NCI-H226 (cell line): Measurements from ENCODE around the gene CUEDC1.
"Not testable (repeated sequence)": the region's sequence is repeated elsewhere in the genome, so short reads cannot be mapped to it uniquely, and the experiment has no call there.

ENCODE experiments used
- DNase-seq: peaks from one replicate; pipeline ENCODE4 v3.0.0-alpha.2; 2015

CUEDC1 gene

DNA sequence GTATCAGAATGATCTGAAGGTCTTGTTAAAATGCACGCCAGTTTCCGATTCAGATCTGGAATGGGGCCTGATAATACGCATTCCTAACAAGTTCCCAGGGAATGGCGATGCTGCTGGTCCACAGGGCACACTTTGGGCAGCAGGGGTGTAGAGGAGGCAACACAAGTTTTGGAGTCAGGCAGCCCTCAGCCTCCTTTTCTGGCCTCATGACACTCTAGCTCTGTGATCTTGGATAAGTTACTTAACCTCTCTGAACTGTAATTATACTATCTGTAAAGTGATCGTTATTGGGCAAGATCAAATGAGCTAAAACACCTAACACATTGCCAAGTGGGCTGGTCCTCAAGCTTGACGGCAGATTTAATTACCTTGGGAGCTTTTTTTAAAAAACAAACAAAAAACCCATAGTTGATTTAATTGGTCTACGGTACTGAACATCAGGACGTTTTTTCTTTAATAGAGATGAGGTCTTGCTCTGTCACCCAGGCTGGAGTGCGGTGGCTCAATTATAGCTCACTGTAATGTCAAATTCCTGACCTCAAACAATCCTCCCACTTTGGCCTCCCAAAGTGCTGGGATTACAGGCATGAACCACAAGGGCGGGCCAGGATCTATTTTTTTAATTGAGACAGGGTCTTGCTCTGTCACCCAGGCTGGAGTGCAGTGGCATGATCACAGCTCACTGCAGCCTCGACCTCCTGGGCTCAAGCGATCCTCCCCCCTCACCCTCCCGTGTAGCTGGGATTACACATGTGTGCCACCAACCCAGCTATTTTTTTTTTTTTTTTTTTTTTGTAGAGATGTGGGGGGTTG lies 95.4 kb downstream of the CUEDC1 start:
- DNase-seq = no peak

GRCh38 chr17:57858838-57859237 lies 96.4 kb downstream of the CUEDC1 start:
- no peak for DNase-seq

GRCh38 chr17:57856792-57857620 lies 98.2 kb downstream of the CUEDC1 start:
- no peak for DNase-seq

DNA sequence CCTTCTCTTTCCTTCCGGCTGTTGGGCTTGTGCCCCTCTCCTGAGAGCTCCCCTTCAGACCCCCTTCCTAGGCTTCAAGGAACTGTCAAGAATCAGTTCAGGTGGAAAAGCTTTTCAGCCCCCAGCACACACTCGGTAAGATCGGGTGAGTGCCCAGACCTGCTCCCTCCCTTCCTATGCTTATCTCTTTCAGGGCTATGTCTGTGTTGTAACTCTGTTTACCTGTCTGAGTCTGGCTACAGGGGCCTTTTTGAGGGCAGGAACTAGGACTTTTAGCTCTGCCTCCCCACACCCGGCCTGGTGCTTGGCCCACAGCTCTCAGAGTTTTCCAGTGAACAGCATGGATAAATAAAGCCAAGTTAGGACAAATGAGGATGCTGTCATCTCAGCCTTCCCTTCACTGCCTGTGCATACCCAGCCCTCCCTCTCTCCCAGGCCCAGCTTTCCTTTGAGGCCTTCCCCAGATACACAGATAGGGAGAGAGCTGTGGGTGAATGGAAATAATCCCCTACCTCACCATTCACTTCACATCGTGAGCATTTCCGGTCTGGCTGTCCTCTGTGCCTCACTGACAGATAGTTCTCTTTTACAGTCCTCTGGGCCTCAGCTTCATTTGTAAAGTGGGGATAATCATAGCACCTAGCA lies 99.7 kb downstream of the CUEDC1 start:
- no peak for DNase-seq

- no peak for DNase-seq
Measured at GRCh38 chr17:57853695-57854094, 101.5 kb downstream of the CUEDC1 start.

DNA sequence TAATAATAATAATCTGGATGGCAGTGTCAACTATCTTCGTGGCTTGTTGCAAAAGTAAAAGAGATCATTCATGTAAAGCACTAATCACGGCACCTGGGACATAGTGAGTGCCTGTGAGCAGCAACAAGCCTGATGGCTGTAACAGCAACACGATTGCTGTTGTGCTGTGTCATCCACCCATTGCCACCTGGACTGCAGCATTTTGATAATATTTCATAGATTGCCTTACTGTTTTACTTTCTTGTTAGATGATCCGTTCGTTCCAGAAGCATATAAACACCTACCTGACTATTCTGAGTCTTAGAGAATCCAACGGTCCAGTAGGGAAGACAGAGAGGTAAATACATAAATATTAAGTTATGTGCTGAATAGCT lies 102.3 kb downstream of the CUEDC1 start:
- no peak for DNase-seq

GRCh38 chr17:57852092-57852954 lies 102.9 kb downstream of the CUEDC1 start:
- no peak for DNase-seq

GRCh38 chr17:57849874-57850754 lies 105.1 kb downstream of the CUEDC1 start, which contains the start of gene MRPS23:
MRPS23 (minus strand) TSS chr17:57850044; CDS start chr17:57850010, 34 bp downstream.
- DNase-seq = peak; percentile 100

DNA sequence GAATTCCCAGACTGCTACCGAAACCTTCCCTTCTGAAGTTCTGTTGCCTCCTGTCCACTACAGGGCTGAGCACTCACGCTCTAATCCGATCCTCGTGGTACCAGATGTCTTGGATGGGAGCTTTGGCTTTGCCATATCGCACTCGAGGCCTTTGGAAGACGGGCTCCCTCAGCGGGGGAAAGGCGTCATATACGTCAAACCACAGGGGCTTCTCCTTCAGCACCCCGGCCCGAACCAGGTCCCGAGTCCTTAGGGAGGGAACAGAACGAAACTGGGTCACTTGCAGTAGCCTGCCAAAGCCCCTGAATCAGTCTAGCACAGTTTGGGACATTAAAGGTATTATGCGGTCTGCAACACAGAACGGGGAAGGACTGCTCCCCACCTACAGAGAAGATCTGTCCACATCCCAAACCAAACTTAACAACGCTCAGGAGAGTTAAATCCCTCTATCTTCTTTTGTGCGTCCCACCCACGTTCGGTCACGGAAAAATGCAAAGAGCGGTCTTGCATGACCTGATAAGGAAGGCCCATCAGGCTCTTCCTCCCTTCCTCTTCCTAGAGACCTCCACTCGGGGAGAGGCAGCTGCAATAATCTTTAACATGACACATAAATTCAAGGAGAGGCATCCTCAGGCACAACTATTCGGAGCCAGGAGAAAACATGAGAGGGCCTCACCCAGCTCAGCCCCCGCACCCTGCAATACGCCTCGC lies 105.9 kb downstream of the CUEDC1 start:
- DNase-seq = no peak

- DNase-seq = not testable (repeated sequence)
Measured at GRCh38 chr17:57846056-57846945, 108.9 kb downstream of the CUEDC1 start.

- no peak for DNase-seq
Measured at GRCh38 chr17:57842280-57842679, 112.9 kb downstream of the CUEDC1 start.

GRCh38 chr17:57839571-57839923 lies 115.7 kb downstream of the CUEDC1 start:
- no peak for DNase-seq

DNA sequence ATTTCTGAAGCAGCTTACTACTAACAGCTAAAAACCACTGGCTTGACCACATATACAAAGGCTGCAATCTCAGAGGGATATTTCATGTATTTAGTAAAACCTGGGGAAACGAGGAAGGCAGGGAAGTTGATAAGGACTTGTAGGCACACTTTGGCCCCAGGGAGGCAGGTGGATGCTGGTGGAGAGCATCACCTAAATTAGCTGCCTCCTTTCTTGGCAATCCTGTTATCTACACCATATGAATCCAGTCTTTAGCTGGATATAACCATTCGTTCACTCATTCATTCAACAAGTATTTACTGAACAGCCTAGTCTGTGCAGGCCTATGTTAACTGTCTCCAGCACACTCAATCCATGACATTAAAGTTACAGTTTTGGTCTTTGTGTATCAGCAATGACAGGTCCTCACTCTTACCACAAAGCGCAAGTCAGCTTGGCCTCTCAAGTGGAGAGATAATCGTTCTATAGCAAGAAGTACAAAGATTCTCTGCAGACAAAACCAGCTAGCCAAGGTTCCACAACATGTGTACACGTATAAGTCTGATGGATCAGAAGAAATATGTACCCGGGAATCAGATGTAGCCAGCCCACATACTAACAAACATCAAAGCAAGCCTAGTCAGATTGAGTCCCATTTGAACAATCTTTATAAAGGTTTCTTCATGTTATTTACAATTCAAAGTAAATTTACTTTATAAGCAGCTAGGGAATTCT lies 116.2 kb downstream of the CUEDC1 start:
- DNase-seq = no peak

- no peak for DNase-seq
Measured at GRCh38 chr17:57838453-57838852, 116.8 kb downstream of the CUEDC1 start.

GRCh38 chr17:57835333-57835900 lies 119.8 kb downstream of the CUEDC1 start:
- no peak for DNase-seq

GRCh38 chr17:57834146-57834741 lies 121.0 kb downstream of the CUEDC1 start:
- peak; percentile 62 for DNase-seq

DNA sequence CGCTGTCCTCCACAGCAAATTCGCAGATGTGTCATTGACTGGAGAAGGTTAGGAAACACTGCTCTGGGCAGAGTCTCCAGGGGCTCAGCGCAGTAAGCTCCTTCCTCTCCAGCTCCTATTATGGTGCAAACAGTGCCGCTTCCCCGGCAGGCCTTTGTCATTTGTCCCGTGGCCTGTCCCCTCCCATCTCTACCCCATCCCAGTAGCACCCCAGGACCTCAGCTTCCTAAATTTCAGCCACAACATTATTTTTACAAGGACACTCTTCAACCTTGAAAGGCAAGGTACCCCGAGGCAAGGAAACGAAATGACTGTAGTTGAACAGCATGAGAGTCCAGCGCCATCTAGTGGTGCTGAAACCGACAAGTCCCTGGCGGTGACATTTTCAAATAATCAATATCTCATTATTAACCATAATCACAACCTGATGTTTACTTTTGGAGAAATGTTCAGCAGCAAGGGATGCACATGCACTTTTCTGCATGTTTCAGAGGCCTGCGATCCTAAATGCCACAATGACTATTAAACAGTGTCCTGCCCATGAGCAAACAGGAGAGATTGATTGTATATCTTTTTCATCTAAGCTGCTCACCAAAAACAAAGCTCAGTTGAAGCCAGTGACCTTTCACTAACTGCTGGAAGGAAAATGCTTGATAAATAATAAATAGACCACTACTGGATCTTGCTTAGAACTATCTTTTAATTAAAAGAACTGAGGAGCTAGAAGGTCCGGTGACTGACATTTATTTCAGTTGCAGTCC lies 121.9 kb downstream of the CUEDC1 start:
- DNase-seq = no peak
